Measurements from ENCODE around the gene TOGARAM1.

The TOGARAM1 gene

GRCh38 chr14:45041641-45042040, 79.7 kb downstream of the TOGARAM1 start:
- no peak for TF ChIP-seq CTCF (IDR thresholded peaks at IDR 0.05; ENCODE audit: control insufficient read depth, insufficient read depth, low read depth, low read length, missing control alignments)
- no peak for DNase-seq (ENCODE audit: low read depth)
- H3K4me3 ChIP-seq (ENCODE audit: control insufficient read depth, low read depth, low read length): no peak overlapping the region

- DNase-seq (ENCODE audit: low read depth): no peak
- H3K4me3 ChIP-seq (ENCODE audit: control insufficient read depth, low read depth, low read length): no peak overlapping the region
- TF ChIP-seq CTCF (IDR thresholded peaks at IDR 0.05; ENCODE audit: control insufficient read depth, insufficient read depth, low read depth, low read length, missing control alignments): no peak
Measured at GRCh38 chr14:45044638-45045037, 82.6 kb downstream of the TOGARAM1 start.

- H3K4me3 ChIP-seq (ENCODE audit: control insufficient read depth, low read depth, low read length): no peak overlapping the region
- no peak for TF ChIP-seq CTCF (IDR thresholded peaks at IDR 0.05; ENCODE audit: control insufficient read depth, insufficient read depth, low read depth, low read length, missing control alignments)
- DNase-seq (ENCODE audit: low read depth): no peak
Measured at GRCh38 chr14:45048385-45048784, 86.4 kb downstream of the TOGARAM1 start.

GRCh38 chr14:45051180-45051579, 89.2 kb downstream of the TOGARAM1 start:
- no peak for DNase-seq (ENCODE audit: low read depth)
- no peak for TF ChIP-seq CTCF (IDR thresholded peaks at IDR 0.05; ENCODE audit: control insufficient read depth, insufficient read depth, low read depth, low read length, missing control alignments)
- H3K4me3 ChIP-seq (ENCODE audit: control insufficient read depth, low read depth, low read length): no peak overlapping the region

GRCh38 chr14:45051896-45052295, 89.9 kb downstream of the TOGARAM1 start:
- H3K4me3 ChIP-seq (ENCODE audit: control insufficient read depth, low read depth, low read length): no peak overlapping the region
- TF ChIP-seq CTCF (IDR thresholded peaks at IDR 0.05; ENCODE audit: control insufficient read depth, insufficient read depth, low read depth, low read length, missing control alignments): no peak
- no peak for DNase-seq (ENCODE audit: low read depth)

- no peak for DNase-seq (ENCODE audit: low read depth)
- no peak overlapping the region for H3K4me3 ChIP-seq (ENCODE audit: control insufficient read depth, low read depth, low read length)
- no peak for TF ChIP-seq CTCF (IDR thresholded peaks at IDR 0.05; ENCODE audit: control insufficient read depth, insufficient read depth, low read depth, low read length, missing control alignments)
Measured at GRCh38 chr14:45057349-45057748, 95.4 kb downstream of the TOGARAM1 start.

- TF ChIP-seq CTCF (IDR thresholded peaks at IDR 0.05; ENCODE audit: control insufficient read depth, insufficient read depth, low read depth, low read length, missing control alignments): no peak
- no peak for DNase-seq (ENCODE audit: low read depth)
- no peak overlapping the region for H3K4me3 ChIP-seq (ENCODE audit: control insufficient read depth, low read depth, low read length)
Measured at GRCh38 chr14:45057881-45058364, 95.9 kb downstream of the TOGARAM1 start.
